CD4-positive, alpha-beta T cell treated with Interleukin-4 for 1 hour (primary cell): ENCODE results near the gene AKNA.

Experiments used
- DNase-seq, 2 donors: peaks; one replicate each; pipeline ENCODE4 v3.0.0-alpha.2; 2020 to 2022

The AKNA gene, protein sequence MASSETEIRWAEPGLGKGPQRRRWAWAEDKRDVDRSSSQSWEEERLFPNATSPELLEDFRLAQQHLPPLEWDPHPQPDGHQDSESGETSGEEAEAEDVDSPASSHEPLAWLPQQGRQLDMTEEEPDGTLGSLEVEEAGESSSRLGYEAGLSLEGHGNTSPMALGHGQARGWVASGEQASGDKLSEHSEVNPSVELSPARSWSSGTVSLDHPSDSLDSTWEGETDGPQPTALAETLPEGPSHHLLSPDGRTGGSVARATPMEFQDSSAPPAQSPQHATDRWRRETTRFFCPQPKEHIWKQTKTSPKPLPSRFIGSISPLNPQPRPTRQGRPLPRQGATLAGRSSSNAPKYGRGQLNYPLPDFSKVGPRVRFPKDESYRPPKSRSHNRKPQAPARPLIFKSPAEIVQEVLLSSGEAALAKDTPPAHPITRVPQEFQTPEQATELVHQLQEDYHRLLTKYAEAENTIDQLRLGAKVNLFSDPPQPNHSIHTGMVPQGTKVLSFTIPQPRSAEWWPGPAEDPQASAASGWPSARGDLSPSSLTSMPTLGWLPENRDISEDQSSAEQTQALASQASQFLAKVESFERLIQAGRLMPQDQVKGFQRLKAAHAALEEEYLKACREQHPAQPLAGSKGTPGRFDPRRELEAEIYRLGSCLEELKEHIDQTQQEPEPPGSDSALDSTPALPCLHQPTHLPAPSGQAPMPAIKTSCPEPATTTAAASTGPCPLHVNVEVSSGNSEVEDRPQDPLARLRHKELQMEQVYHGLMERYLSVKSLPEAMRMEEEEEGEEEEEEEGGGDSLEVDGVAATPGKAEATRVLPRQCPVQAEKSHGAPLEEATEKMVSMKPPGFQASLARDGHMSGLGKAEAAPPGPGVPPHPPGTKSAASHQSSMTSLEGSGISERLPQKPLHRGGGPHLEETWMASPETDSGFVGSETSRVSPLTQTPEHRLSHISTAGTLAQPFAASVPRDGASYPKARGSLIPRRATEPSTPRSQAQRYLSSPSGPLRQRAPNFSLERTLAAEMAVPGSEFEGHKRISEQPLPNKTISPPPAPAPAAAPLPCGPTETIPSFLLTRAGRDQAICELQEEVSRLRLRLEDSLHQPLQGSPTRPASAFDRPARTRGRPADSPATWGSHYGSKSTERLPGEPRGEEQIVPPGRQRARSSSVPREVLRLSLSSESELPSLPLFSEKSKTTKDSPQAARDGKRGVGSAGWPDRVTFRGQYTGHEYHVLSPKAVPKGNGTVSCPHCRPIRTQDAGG (N-terminal part only)

DNA sequence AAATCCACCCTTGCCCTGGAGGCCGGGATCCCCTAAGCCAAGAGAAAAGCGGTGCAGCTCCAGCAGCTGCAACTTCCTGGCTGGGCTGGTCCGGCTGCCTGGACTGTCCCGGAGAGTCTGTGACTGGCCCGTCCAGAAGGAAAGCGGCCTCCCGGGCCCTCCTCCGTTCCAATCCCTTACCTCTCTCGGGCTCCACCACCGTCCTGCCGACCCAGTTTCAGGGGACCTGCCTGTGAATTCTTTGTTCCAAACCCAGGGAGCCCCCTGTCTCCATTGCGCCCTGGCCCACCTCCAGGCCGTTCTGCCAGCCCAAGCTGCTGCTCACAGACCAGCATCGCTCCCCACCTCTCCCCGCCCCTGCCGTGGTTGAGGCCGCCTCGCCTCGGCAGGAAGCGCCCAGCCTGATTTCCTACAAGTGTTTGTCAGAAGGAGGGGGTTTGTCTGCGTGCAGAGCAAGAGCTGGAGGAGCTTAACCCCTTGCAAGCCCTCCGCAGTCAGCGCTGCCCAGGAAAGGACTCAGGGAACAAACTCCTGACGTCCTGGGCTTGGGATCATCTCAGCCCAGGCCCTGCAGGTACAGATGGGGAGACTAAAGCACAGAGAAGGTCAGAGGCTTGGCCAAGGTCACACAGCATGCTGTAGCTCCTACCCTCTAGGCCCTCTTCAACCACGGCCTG is at the start of gene AKNA:
Gene AKNA (minus strand): TSS at position 303 of the 677 bp plus-strand sequence. CDS start 6,649 bp downstream, outside the sequence.
- peak; percentile 84 for DNase-seq

DNA sequence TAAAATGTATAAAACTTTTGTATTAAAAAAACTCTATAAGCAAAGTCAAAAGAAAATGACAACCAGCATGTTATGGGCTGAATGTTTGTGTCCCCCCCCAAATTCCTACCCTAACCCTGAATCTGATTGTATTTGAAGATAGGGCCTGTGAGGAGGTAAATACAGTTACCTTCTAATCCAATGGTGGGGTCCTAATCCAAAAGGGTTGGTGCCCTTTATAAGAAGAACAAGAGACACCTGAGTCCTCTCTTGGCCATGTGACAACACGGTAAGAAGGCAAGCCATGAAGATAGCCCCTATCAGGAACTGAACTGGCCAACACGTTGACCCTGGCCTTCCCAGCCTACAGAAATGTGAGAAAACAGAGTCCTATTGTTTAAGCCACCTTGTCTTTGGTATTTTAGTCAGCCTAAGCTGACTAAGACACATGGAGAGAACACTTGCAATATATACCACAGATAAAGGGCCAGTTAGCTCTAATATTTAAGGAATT is 49.7 kb upstream of the AKNA start:
- no peak for DNase-seq

DNA sequence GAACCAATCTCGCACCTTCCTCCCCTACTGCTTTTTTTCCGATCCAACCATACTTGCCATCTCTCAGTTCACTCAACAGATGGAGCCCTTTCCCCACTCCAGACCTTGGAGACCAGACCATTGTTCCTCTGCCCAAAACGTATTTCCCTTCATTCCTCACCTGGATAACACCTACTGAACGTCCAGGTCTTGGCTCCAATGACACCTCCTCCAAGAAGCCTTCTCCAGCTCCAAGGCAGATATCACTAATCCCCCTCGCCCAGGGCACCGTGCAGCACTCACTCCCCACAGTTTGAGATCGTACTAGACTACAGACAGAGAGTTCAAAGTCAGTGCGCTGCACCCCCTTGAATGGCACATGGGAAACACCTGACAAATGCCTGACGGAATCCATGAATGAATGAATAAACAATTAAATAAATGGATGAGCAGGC is 47.1 kb upstream of the AKNA start:
- DNase-seq = peak; percentile 24 to 29

DNA sequence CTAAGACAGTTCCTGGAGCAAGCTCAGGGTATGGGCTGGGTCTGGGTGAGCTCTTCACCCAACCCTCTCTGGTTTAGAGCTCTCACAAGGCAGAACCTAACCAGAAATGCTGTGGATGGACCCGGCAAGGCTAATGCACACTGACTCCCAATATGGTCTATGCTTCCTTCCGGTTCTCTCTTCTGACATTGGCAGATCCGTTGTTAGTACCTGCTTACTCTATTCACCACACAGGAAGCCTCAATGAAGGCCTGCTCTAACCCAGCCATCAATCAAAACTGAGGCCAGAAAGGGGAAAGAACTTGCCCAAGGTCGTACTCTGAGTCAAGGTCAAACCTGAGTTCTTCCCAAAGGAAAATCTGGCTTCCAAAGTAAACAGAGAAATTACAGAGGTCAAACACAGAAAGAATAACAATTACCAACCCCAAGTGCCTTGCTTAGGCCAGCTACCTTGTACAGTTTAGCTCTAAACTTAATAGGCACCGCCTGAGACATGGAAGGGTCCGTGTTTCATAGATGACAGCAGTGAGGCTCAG is 46.0 kb upstream of the AKNA start:
- DNase-seq = no peak

DNA sequence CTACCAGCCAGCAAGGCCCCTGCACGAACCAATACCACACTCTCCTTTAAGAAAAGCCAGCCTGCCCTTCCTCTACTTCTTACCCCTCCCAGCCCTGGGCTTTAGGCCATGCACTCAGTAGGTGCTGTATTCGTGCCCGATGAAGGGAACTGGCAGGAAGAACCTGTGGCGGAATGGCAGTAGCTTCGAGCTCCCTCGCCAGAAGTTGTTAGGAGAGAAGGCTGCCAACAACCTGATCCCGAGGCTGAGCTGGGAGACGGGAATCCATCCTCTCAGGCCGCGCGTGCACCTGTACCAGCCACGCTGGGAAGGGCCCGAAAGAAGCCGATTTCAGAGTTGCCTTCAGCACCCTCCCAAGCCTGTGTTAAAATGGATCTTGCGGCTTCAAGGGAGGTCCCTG is 45.3 kb upstream of the AKNA start:
- DNase-seq = no peak

DNA sequence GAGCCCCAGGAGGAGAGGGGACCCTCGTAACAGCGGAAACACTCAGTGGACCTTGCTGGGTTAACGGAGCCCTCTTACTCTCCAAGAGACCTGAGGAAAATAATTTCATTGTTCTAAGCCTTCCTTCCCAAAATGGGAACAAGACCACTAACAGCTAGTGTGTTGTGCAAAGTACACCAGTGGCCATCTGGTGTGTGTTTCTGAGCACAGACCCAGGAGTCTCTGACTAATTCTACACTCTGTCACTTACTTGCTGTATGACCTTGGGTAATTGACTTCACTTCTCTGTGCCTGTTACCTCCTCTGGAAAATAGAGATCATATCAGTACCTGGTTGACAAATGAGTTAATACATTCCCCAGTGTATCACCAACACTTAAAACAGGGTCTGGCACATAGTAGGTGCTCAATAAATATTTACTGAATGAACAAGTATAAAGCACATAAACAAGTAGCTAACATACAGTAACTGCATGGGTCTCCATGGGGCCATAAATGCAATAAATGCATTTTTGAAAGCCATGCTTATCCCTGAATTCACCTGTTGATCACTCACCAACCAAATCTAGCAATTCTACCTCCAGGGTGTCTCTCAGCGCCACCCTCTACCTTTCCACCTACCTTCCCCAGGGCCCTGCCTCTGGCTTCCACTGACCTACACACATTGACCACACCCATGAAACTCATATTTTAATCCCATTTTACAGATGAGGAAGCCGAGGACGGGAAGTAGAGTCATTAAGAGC is 44.7 kb upstream of the AKNA start:
- no peak for DNase-seq

DNA sequence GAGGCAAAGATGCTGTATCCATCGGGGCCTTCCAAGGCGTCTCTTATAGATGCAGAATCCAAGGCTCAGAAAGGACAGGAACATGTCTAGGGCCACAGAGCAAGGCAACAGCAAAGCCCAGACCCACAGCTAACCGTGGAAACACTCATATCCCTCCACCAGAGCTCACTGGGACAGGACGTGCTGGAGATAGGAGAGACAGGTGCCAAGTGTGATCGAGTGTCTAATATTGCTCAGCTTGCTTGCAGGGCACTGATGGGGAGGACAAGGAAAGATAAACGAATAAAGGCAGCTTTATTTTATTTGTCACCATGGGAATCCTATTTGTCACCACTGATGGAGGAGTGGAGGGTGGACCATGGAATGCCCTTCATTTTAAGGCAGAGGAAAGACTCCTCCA is 44.0 kb upstream of the AKNA start:
- no peak for DNase-seq

DNA sequence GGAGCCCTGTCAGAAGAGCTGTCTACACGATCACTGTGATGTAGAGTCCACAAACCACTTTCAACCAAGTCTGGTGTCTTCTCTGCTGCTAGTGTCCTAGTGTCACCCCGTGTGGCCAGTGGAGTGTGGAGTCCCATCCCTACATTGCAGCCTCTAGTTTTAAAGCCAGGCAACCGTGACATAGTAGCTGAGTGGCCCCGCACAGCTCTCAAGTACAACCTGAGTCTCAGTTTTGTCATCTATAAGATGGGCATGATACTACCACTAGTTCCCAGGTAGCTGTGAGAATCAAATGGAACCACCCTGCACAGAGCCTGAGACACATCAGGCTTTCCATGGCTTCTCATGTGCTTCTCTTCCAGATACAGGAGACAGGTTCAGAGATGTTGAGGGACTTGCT is 43.2 kb upstream of the AKNA start:
- no peak for DNase-seq

DNA sequence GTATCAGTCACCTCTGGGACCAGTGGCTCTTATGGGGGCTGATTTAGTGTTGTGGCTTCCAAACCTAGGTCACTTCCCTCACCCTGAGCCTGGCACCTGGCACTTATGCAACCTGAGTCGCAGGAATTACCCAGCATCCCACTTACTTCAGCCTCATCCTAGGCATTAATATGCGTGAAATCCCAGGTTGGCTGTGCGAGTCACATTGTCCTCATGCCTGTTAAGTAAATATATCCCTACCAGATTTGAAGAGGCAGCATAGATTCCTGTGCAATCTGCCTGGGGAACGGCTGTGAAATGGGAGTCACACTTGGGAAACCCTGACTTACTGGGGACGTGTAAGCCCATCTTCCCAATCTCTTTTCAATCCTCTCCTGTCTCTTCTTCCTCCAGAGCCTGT is 42.7 kb upstream of the AKNA start:
- DNase-seq = no peak

DNA sequence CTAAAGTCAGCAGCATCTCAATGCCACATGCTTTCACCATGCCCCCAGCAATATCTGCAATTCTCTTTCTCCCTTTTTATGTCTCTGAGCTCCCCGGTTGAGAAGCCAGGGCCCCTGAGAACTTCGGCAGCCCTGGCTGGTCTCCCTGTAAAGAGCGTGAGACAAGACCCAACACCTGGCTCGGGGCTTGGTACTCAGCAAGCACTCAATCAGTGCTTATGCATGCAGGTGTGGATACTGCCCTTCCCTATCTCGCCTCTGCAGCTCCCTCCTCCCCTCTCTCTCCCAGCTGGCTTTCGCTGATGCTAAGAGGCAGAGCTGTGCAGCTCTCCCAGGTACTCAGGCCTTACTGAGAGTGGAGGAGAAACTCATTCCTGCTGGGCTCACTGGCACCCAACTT is 41.7 kb upstream of the AKNA start:
- no peak for DNase-seq

DNA sequence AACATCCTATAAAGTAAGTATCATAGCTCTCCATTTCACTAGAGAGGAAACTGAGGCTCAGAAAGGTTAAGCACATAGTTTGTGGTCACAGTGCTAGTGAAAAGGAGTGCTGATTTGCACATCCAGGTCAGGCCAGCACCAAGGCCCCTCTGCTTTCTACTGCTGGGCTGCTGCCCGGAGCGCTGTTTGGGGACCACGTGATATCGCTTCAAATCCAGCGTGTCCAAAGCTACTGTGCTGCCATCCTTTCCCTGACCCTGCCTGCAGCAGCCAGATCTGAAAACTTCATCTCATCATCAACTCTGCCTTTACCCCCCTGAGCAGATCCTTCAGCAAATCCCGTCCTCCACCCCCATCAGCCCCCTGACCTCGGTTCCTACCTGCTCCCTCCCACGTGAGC is 40.7 kb upstream of the AKNA start:
- no peak for DNase-seq

DNA sequence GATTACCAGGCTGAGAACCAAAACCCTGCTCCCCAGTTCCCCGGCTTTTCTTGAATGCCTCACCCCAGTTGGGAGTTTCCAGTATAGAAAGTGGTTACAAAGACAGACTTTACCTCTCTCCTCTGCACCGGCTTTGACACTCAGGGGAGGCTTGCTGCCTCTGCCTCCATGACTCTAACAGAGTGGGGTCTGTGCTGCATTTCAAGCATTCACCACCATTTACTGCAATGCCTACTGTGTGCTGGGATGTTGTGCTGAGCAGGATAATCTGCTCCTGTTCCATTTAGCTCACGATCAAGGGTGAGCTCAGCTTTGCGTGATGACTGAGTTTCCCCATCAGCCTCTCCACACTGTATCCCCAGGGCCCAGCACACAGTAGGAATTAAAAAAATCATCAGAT is 39.9 kb upstream of the AKNA start:
- no peak for DNase-seq

DNA sequence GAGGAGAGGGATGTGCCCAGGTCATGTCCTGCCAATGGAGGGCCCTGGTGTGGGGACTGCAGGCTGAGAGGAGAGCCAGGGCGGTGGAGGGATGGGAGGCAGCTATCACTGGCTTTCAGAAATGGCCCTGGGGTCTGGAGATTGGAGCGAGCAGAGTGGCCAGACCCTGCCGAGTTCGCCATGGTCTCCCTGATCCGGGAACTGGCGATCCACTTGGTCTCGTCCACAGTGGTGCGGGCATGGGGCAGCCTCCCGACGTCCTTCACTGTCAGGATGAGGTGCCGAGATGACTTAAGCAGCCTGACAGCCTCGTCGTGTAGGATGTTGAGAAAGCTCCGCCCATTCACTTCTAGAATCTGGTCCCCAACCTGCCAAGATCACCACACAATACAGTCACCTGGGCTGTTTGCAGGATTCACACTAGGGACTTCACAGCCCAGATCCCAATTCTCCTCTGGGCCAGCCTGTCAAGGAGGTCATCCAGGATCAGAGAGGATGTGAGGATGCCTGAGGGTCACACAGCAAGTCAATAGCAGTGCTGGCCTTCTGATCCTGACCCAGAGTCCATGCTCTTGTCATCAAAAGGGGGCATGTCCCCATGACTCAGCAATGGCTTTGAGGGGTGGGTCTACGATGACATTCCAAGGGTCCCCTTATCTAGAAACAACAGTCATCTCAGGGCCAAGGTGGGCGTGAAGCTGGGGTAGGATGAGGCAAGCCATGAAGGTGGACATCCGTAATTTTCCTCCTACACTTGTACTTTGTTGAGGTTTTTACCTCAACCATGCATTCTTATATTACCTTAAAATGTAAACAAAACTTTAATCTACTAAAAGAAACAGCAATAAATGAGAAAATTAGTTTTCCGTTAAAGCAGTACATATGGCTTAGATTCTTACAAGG is 38.5 kb upstream of the AKNA start:
- no peak for DNase-seq

DNA sequence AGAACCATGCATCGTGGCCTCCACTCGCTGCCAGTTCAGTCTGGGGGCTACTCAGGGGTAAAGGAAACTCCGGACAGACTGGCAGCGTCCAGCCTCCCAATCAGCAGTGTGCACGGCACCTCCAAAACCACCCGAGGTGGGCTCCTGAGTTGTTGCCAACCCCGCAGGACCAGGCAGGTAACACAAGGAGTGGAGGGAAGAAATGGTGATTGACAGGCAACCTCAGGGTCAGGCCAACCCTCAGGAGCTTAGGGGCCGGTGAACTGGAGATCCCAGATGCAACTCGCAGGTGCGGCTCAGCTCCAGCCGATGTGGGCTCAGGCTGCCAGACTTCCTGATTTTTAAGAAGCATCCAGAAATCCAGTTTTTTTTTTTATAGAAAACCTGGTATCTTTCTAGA is 37.3 kb upstream of the AKNA start:
- DNase-seq = no peak

DNA sequence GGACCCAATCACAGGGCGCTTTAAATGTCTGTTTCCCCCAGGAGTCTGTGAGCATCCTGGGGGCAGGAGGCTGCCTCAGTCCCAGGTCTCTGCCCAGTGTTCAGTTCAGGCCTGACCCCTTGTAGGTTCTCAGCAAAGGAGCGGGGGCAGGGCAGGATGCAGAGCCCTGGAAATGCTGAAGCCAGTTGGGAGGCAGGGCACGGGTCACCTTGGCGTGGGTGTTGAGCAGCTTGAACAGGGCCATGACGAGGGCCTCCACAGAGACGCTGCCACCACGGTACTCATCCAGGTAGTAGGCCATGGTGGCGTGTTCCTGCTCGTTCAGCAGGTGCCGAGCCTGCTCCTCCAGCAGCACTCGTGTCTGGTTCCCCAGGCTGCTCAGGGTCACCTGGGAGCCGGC is 36.3 kb upstream of the AKNA start:
- no peak for DNase-seq

DNA sequence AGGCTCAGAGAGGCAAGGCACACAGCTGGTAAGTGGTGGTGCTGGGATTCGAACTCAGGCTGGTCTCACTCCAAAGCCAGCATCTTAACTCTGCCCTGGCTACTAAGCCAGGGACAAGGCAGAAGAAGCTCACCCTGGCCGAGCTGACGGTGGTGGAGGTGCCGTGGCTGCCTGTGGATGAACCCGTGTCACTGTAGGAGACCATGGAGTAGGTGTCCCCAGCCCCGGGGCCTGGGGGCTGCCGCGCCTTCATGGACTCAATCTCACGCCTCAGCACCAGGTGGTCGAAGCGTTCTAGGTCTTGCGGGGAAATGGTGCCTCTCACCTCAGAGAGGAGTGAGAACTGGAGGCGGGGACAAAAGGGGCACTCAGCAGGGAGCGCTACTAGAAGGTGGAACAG is 35.4 kb upstream of the AKNA start:
- no peak for DNase-seq

DNA sequence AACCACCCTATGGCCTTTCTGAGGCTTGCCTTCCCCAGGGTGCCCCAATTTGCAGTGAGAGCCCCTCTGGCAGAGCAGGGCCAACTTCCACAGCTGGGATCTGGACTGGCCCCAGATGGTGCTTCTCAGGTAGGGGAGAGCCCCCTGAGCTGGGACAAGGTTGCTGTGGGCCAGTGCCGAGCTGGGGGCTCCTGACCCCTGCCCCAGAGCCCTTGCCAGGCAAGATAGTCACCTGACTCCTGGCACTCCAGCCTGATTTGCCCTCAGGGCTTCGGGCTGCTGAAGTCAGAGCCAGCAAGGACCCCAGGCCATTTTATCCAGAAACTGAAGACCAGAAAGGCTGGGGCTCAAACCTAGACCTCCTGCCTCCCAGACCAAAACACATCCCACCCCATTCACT is 33.4 kb upstream of the AKNA start:
- DNase-seq = no peak

DNA sequence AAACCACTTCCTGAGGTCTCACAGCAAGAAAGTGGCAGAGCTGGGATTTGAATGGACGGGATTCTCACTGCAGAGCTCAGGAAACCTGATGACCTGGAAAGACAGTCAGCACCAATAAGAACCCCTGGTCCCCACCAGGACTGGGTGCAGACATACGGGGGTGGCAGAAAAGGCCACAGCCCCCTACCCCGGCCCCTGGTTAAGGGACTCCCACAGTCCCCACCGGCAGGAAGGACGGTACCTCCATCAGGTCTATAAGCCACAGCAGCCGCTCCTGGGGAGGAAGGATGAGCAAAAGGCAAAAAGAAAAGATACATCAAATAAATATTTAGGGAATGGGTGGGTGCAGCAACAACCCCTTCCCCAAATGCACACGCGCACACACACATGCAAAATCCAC is 32.0 kb upstream of the AKNA start:
- no peak for DNase-seq

DNA sequence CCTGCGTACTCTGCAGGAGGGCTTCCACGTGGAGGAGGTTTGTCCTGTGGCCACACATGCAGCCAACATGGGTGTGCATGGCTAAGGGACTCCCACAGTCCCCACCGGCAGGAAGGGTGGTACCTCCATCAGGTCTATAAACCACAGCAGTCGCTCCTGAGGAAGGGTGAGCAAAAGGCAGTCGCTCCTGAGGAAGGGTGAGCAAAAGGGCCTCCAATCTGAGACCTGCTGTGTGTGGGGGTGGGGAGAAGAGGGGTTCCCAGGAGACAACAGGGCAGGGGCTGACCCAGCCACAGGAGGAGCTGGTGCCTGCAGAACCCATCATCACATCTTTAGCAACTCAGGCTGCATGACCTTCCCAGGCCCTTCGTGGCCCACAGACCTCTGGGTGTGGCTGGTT is 30.3 kb upstream of the AKNA start:
- no peak for DNase-seq

DNA sequence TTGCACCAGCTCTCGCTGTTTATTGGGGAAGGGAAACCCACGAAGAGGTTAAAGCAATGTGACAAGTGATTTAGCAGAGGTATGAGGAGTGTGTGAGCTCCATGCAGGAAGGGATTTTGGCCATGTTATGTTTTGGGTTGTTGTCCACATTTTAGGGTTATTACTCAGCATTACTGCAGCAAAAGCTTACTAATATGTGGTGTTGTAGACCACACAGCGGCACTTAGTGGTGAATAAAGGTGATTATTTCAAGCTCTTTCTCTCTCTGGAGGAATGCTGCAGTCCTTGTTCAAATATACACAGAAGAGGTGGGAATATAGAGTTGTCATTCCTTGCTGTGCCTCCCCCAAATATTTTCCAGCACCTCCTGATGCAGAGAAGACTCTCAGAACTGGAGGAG is 29.7 kb upstream of the AKNA start:
- no peak for DNase-seq
